ENCODE measurements around the gene SHOX. TPM values are rescaled to one million over a fixed set of nuclear protein-coding genes. Genes with fewer than 3 reads are reported as not detected.

Gene SHOX
- total RNA-seq, 1 experiment from 2014 or later: not detected

- BruUV-seq (replicated peaks): no TSS peak
- Histone ChIP-seq H3K27ac (ENCODE audit: low read depth, low read length) (no peak overlapping the region), H2AFZ (ENCODE audit: low read depth, low read length, poor library complexity, severe bottlenecking) (no peak overlapping the region), H3K4me3 (replicated peaks in 1 of 2; ENCODE audit: low read depth in 1 of 2, low read length in 2 of 2) (no peak overlapping the region), H3K79me2 (ENCODE audit: insufficient read depth, low read length) (no peaks in the 10 kb centered on the region), H3K27me3 (ENCODE audit: insufficient read depth, low read length) (no peaks in the 10 kb centered on the region), H3K9me3 (ENCODE audit: control insufficient read depth in 1 of 2, insufficient read depth in 1 of 2, low read depth in 1 of 2, low read length in 2 of 2) (no peaks in the 10 kb centered on the region), H3K9me2 (ENCODE audit: insufficient read depth) (no peaks in the 10 kb centered on the region), H3K36me3 (ENCODE audit: control insufficient read depth in 1 of 2, insufficient read depth in 2 of 2, low read length in 2 of 2) (no peaks in the 10 kb centered on the region), H3K9ac (ENCODE audit: low read length) (no peak overlapping the region), H3K4me1 (ENCODE audit: control insufficient read depth in 1 of 2, insufficient read depth in 2 of 2, low read length in 2 of 2) (no peaks in the 10 kb centered on the region), H4K20me1 (ENCODE audit: insufficient read depth) (no peaks in the 10 kb centered on the region), H3K4me2 (ENCODE audit: low read length) (no peak overlapping the region)
- RAD21 ChIA-PET (ENCODE audit: low non-redundant PET in 1 of 2, low total read pairs in 2 of 2, uncharacterized antibody in 2 of 2, unreplicated experiment in 2 of 2): no interaction called here
- CTCF ChIA-PET: no interaction called here
- TF ChIP-seq TCF7L2 (IDR thresholded peaks at IDR 0.05; ENCODE audit: borderline replicate concordance, extremely low read depth, insufficient read depth, insufficient read length): no peak
- TF ChIP-seq POLR2A (IDR thresholded peaks at IDR 0.05; ENCODE audit: borderline replicate concordance, extremely low read depth, insufficient read depth, insufficient read length): no peak
- TF ChIP-seq FOSL1 (IDR thresholded peaks at IDR 0.05; ENCODE audit: low read depth): no peak
- TF ChIP-seq CBX3 (IDR thresholded peaks at IDR 0.05; ENCODE audit: low read depth): no peak
- no peak for TF ChIP-seq ATF3 (IDR thresholded peaks at IDR 0.05)
- TF ChIP-seq ZFX (IDR thresholded peaks at IDR 0.05): no peak
- no peak for TF ChIP-seq POLR2AphosphoS5 (IDR thresholded peaks at IDR 0.05; ENCODE audit: low read depth, low read length)
- no peak for TF ChIP-seq ELF1 (IDR thresholded peaks at IDR 0.05; ENCODE audit: borderline replicate concordance, low read depth)
- no peak for TF ChIP-seq CEBPB (IDR thresholded peaks at IDR 0.05; ENCODE audit: low read depth)
- no peak for TF ChIP-seq EZH2 (IDR thresholded peaks at IDR 0.05)
- TF ChIP-seq JUND (IDR thresholded peaks at IDR 0.05): no peak
- TF ChIP-seq ZBTB33 (IDR thresholded peaks at IDR 0.05; ENCODE audit: extremely low read depth, insufficient replicate concordance, low read length): no peak
- no peak for TF ChIP-seq RAD21 (IDR thresholded peaks at IDR 0.05; ENCODE audit: low read depth)
- no peak for TF ChIP-seq SRF (IDR thresholded peaks at IDR 0.05; ENCODE audit: low read depth)
- no peak for TF ChIP-seq MAX (IDR thresholded peaks at IDR 0.05)
- DNase-seq (ENCODE audit: low read depth, low spot score) (no peak), ATAC-seq (no peak)
- intact Hi-C loops (cut with micrococcal nuclease): no loop called here
- POLR2A ChIA-PET: no interaction called here
Measured at GRCh38 chrX:626745-627509, 3.7 kb upstream of the SHOX start.
